Stimulated activated CD8-positive, alpha-beta memory T cell treated with anti-CD3 and anti-CD28 coated beads, Interleukin-12 subunit alpha, Interleukin-12 subunit beta, amount 100 ng/mL, for 1 hour (primary cell): ENCODE results near the gene ANO9.

Experiments used
- DNase-seq: peaks from one replicate; pipeline ENCODE4 v3.0.0-alpha.2; 2020; ENCODE audit warnings: low read depth

Gene ANO9

DNA sequence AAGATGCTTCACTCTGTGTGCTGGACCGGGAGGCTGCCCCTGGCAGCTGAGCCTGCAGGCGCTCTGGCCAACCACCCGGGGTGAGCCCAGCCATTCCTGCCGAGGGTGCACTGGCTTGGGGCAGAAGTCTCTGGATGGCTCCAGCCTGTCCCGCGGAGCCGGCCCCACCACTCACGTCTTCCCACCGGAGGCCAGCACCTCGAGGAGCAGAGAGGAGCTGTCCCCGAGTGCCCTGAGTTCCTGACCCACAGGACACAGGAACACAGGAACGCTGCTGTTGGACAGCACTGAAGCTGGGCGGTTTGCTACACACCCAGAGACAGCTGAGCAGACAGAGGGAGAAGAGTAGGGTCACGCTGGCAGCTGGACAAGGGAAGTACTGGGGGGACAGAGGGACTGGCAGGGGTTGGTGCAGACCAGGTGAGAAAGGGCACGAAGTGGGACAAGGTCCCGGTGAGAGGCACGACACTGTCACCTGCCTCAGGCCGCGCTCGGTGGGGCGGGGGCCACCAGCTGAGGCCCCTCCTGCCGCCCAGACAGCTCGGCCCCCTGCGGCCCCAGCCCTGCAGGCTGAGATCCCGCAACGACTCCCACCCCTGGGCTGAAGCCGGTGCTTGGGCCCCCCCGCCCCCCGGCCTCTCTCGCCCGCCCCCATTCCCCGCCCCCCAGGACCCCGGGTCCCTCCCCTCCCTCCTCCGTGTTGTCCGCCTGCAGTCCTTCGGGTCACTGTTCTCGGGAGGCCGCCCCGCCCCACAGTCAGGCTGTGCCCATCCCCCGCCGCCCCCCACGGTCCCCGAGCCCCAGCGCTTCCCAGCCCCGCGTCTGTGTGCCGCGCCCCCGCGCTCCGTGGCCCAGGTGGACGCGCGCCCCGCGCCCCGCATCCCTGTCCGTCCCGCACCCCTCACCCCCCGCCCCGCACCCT lies 73.1 kb downstream of the ANO9 start:
- no peak for DNase-seq

DNA sequence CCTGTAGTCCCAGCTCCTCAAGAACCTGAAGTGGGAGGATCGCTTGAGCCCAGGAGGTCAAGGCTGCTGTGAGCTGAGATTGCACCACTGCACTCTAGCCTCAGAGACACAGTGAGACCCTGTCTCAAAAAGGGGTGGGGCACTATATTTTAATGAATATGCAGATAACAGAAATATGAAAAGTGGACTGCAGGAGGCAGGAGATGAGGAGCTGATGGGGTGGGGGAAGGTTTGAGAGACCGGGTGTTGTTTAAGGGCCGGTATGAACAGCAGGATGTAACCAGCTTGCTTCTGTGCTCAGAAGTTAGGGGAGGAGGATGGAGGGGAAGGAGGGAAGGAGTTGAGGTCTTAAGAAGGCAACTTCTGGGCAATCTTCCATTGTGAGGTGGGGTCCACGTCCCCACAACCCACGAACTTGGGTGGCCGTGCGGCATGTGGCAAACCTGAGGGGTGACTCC lies 73.8 kb downstream of the ANO9 start:
- no peak for DNase-seq
